KBM-7 (cell line): ENCODE measurements around the gene ALG9.
"Not testable (repeated sequence)": the region's sequence is repeated elsewhere in the genome, so short reads cannot be mapped to it uniquely, and the experiment has no call there.

Experiments
- DNase-seq: peaks from one replicate; pipeline ENCODE4 v3.0.0-alpha.2; 2015
- in situ Hi-C: fragments of 300-500 bp; cut with MboI; formaldehyde crosslinking; loops from 2 replicates; pipeline ENCODE4 v1.14.3; 2020; ENCODE audit warnings: low sequenced_read_pairs, low pct_unique_long_range_greater_than_20kb, mixed read lengths

ALG9 gene

GRCh38 chr11:111885053-111885452 is 13.7 kb upstream of the ALG9 start:
- DNase-seq, in situ Hi-C loops: not testable (repeated sequence)

- in situ Hi-C loops: no loop called here
- no peak for DNase-seq
These were observed 10.8 kb upstream of the ALG9 start for GRCh38 chr11:111882202-111882601.

GRCh38 chr11:111879637-111879960 is 8.2 kb upstream of the ALG9 start:
- DNase-seq: no peak
- in situ Hi-C loops: no loop called here

- DNase-seq: peak; percentile 98
- in situ Hi-C loops: no loop called here
These were observed 7.7 kb upstream of the ALG9 start, which contains the start of the genes CFAP68 and FDXACB1 for GRCh38 chr11:111878849-111879636. Gene CFAP68 (plus strand): TSS chr11:111879541. CDS start chr11:111879561, 20 bp downstream. Gene FDXACB1 (minus strand): TSS chr11:111879165. CDS start chr11:111879132, 33 bp downstream.

- DNase-seq: no peak
- in situ Hi-C loops: no loop called here
These were observed 7.0 kb upstream of the ALG9 start for GRCh38 chr11:111878385-111878848.

GRCh38 chr11:111871693-111872161 is 346 bp upstream of the ALG9 start:
- in situ Hi-C loops: no loop called here
- DNase-seq: no peak

GRCh38 chr11:111870522-111870885 is 877 bp downstream of the ALG9 start:
- in situ Hi-C loops: no loop called here
- DNase-seq: no peak

- in situ Hi-C loops: no loop called here
- DNase-seq: no peak
These were observed 1.3 kb downstream of the ALG9 start for GRCh38 chr11:111870113-111870512.

- in situ Hi-C loops: no loop called here
- no peak for DNase-seq
These were observed 11.1 kb downstream of the ALG9 start for GRCh38 chr11:111860257-111860656.

- no peak for DNase-seq
- in situ Hi-C loops: no loop called here
These were observed 15.9 kb downstream of the ALG9 start for GRCh38 chr11:111855506-111855905.

- no peak for DNase-seq
- in situ Hi-C loops: no loop called here
These were observed 19.3 kb downstream of the ALG9 start for GRCh38 chr11:111852103-111852502.

GRCh38 chr11:111851636-111852035 is 19.7 kb downstream of the ALG9 start:
- DNase-seq: no peak
- in situ Hi-C loops: no loop called here

GRCh38 chr11:111851067-111851466 is 20.3 kb downstream of the ALG9 start:
- DNase-seq: no peak
- in situ Hi-C loops: no loop called here

GRCh38 chr11:111849631-111850030 is 21.8 kb downstream of the ALG9 start:
- in situ Hi-C loops: no loop called here

GRCh38 chr11:111846636-111847035 is 24.7 kb downstream of the ALG9 start:
- DNase-seq: no peak
- in situ Hi-C loops: no loop called here

More at GRCh38 chr11:111849631-111850030, 21.8 kb downstream of the ALG9 start:
- no peak for DNase-seq

GRCh38 chr11:111846063-111846462 is 25.3 kb downstream of the ALG9 start:
- DNase-seq: no peak
- in situ Hi-C loops: no loop called here

GRCh38 chr11:111845276-111846028 is 25.9 kb downstream of the ALG9 start:
- in situ Hi-C loops: no loop called here
- no peak for DNase-seq

- no peak for DNase-seq
- in situ Hi-C loops: no loop called here
These were observed 27.7 kb downstream of the ALG9 start for GRCh38 chr11:111843661-111844060.

- DNase-seq: peak; percentile 78
- in situ Hi-C loops: no loop called here
These were observed 29.9 kb downstream of the ALG9 start for GRCh38 chr11:111841370-111842053.

GRCh38 chr11:111840143-111840542 is 31.2 kb downstream of the ALG9 start:
- in situ Hi-C loops: no loop called here
- no peak for DNase-seq
